Activated CD4-positive, CD25-positive, alpha-beta regulatory T cell treated with anti-CD3 and anti-CD28 coated beads, Interleukin-2, amount 50 U/mL, for 16 hours (primary cell): ENCODE results near the gene SKP2.
"Not testable (repeated sequence)": the region's sequence is repeated elsewhere in the genome, so short reads cannot be mapped to it uniquely, and the experiment has no call there.

ENCODE experiments used
- DNase-seq: peaks from one replicate; pipeline ENCODE4 v3.0.0-alpha.2; 2020; ENCODE audit warnings: low read depth, low spot score

SKP2 gene

GRCh38 chr5:36156619-36157018, 4.7 kb downstream of the SKP2 start:
- no peak for DNase-seq

GRCh38 chr5:36158144-36158543, 6.2 kb downstream of the SKP2 start:
- DNase-seq: no peak

DNA sequence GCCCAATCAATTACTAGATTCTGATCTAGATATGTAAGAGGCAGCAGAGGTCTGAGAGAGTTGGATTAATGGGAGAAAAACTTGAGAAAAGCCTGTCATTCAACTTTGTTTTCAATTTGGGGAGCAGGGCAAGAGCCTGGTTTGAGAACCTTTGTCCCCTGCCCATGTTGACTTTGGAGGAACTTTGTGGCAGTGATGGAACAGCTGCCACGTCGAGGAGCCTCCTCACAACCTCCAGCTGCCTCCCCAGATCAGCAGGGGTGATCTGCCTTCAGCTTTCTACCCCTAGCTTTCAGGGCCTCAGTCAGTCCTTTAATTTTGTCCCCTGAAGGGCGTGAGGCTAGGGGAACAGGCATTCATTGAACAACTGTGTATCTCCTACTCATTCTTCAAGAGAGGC, 8.7 kb downstream of the SKP2 start:
- DNase-seq: no peak

- DNase-seq: no peak
Measured at GRCh38 chr5:36161361-36161760, 9.4 kb downstream of the SKP2 start.

DNA sequence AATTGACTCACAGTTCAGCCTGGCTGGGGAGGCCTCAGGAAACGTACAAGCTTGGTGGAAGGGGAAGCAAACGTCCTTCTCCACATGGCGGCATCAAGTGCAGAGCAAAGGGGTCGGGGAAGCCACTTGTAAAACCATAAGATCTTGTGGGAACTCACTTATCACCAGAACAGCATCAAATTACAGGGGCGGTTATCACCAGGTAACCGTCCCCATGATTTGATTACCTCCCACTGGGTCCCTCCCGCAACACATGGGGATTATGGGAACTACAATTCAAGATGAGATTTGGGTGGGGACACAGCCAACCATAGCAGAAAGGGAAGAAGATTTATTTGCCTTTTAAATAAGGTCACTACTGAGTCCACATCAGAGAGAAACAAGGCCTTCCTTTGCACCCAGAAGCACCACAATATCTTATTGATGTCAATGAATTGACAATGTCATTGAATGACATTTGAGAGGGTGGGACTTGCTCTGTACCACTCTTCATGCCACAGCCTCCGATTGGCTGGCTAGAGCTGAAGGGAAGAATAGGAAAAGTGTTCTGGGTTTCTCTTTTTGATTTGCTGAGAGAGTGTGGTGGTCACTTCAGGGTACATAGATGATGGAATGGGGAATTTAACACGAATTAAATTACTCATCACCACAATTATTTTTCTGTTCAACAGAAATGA, 11.0 kb downstream of the SKP2 start:
- DNase-seq: no peak

- no peak for DNase-seq
Measured at GRCh38 chr5:36164461-36164860, 12.6 kb downstream of the SKP2 start.

DNA sequence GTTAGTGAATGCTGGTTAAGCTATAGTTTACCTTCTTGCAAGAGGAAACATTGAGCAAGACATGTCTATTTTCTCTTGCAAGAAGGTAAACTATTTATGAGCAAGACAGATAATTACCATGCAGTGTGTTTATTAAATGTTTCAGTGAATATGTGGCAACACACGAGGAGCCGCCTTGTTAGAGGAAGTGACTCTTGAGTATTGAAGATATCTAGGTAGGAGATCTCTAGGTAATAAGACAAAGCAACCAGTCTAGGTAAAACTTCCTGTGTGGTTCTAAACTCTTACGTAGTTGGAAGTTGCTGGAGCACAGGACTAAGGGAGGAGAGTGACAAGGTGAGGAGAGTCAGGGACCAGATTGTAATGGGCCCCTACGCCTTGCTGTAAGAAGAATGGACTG, 16.8 kb downstream of the SKP2 start:
- no peak for DNase-seq

- no peak for DNase-seq
Measured at GRCh38 chr5:36170832-36171424, 19.0 kb downstream of the SKP2 start.

GRCh38 chr5:36172599-36172998, 20.7 kb downstream of the SKP2 start:
- no peak for DNase-seq

DNA sequence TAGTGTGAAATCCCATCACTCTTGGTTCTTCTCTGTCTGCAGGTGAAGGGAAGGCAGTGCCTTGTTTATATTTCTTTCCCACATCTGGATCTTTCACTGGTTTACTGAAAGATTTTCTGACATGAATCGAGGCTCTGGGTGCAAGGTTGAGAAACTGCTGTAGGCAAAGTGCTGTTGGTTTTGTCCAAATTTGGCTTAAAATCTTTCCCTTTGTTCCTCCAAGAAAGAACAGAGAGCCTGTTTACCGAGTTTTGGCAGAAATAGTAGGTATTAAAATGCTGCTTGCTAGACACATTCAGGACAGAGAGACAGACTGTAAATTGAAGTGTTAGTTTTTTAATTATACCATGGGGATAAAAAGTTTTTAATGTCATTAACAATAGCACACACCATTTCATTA, 21.5 kb downstream of the SKP2 start:
- no peak for DNase-seq

GRCh38 chr5:36174119-36174518, 22.2 kb downstream of the SKP2 start:
- no peak for DNase-seq

- no peak for DNase-seq
Measured at GRCh38 chr5:36175043-36175442, 23.1 kb downstream of the SKP2 start.

DNA sequence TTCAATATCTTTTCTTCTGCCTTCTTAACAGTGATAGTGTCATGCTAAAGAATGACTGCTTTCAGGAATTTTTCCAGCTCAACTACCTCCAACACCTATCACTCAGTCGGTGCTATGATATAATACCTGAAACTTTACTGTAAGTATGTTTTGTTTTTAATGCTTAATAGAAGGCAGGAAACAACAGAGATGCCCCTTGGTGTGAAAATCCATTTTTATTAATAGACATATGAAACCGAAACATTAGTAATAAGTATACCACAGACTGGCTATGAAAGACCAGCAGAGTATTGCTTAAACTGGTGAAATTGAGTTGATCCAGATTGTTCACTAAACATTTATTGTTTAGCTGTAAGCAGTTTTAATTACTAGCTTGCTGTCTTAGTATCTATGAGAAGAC, 25.2 kb downstream of the SKP2 start:
- DNase-seq: no peak

GRCh38 chr5:36177715-36178523, 26.0 kb downstream of the SKP2 start:
- DNase-seq: no peak

DNA sequence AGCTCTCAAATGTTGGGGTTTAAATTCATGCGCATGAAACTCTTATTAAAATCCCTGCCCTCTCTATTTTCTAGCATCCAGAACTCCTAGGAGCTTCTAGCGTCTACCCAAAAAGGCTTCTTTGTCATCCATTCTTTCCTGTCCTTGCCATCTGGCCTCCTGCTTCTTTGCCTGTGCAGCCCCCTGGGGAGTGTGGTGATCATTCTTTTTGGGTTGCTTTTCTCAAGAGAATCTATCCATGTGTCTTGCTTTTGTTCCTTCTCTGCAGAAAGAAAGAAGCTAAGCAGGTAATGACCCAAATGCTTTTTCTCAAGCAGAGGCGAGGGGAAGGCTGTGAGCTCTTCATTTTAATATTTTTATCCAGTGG, 26.6 kb downstream of the SKP2 start:
- no peak for DNase-seq

DNA sequence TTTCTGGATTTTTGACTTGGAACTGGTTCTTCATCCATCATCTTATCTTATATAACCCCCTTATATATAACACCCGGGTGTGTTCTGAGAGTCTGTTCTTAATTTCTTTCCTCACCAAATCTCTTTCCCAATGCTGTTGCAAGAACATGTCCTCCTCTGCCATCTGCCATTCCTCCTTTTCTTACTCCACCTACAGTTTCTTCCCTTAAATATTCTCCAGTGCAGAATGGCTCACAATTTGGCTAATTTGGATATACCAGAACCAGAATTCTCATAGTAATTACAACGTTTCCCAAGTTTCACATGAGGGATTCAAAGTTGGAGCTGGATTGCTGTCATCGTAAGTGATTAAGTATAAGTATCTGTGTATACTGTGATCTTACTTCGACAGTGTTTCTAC, 28.0 kb downstream of the SKP2 start:
- no peak for DNase-seq

DNA sequence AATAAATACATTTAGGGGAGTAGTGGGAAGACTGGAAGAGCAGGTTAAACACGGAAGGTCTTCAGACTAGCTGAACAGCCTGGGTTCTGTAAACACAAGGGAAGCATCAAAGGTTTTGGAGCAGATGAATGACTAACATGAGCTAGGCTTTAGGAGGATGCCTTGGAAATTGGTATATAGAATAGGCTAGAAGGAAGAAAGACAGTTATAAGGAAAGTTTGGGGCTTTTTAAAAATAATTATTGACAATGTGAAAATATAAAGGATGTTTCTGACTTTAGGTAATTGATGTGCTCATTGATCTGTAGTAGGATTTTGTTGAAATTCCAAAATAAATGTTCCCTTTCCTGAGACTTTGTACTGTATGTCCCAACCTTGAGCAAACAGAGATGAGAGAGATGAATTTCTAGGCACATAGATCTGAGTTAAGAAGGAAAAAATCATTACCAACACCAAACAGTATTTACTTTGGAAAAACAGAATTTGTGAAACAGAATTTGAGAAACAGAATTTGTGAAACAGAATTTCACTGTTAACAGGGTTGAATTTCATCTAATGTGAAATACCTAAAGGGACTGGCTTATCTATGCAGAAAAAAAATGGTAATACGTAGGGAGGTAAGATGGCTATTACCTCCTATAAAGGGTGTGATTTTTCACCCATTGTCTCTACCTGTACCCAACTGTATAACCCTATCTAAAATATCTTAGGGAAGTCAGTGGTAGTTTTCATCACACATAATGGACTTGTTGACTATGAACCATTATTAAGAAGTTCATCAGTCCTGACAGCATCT, 28.8 kb downstream of the SKP2 start:
- no peak for DNase-seq

DNA sequence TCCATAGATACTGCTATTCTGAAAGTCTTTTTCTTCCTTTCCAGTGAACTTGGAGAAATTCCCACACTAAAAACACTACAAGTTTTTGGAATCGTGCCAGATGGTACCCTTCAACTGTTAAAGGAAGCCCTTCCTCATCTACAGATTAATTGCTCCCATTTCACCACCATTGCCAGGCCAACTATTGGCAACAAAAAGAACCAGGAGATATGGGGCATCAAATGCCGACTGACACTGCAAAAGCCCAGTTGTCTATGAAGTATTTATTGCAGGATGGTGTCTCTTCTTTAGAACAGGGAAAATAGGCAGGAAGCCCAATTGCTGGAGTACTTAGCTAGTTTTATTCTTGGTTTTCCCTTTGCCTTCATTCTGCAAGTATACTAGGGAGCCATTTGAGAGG, 29.9 kb downstream of the SKP2 start:
- no peak for DNase-seq

GRCh38 chr5:36184408-36184807, 32.5 kb downstream of the SKP2 start:
- DNase-seq: not testable (repeated sequence)

DNA sequence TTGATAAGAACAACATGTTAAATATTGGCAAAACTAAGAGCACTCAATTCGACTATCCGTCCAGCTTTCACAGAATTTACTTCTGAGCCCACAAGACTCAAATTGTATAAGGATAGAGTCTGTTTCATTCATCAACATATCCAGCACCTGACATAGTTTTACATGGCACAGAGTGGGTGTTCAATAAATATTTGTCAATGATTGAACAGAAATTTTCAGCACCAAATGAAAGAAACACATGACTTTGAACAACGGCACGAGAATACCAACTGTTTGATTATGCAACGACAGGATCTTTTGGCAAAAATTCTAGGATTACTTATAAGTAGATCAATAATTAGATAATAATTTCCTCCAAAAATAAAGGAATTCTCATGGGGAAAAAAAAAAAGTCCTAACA, 41.8 kb downstream of the SKP2 start:
- no peak for DNase-seq

- no peak for DNase-seq
Measured at GRCh38 chr5:36198281-36198680, 46.4 kb downstream of the SKP2 start.

DNA sequence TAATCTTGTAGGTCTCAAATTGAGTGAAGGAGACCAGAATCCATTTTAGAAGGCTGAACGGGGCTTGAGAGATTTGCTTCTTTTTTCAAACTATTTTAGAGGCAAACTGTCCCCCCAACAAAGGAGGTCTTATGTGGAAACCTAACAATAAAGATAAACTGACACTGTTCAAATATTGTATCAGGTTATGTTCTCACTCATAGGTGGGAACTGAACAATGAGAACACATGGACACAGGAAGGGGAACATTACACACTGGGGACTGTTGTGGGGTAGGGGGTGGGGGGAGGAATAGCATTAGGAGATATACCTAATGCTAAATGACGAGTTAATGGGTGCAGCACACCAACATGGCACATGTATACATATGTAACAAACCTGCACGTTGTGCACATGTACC, 46.9 kb downstream of the SKP2 start:
- not testable (repeated sequence) for DNase-seq
